ENCODE results near the gene ADCK1. TPM values are rescaled to one million over a fixed set of nuclear protein-coding genes. Genes with fewer than 3 reads are reported as not detected.
"Not testable (repeated sequence)": the region's sequence is repeated elsewhere in the genome, so short reads cannot be mapped to it uniquely, and the experiment has no call there.

ADCK1 gene
- total RNA-seq, 6 experiments from 2014 or later, result 3.7 to 6.0 (median 5.1) TPM

GRCh38 chr14:77955816-77956484 is 156.0 kb downstream of the ADCK1 start:
- H3K4me1 ChIP-seq, result no peaks in the 10 kb centered on the region
- DNase-seq, result no peak
- WGBS (ENCODE audit: insufficient coverage, low coverage, low lambda C conversion rate, missing lambda C conversion rate), result 34% methylated on average over 10 of the region's 13 CpGs

GRCh38 chr14:77959686-77960085 is 159.8 kb downstream of the ADCK1 start:
- H3K4me3 ChIP-seq; DNase-seq; intact Hi-C loops (cut with DNase I); H3K36me3 ChIP-seq; ATAC-seq; H3K9me3 ChIP-seq; H3K4me1 ChIP-seq; H3K27ac ChIP-seq; H3K27me3 ChIP-seq: not testable (repeated sequence)
- WGBS (ENCODE audit: insufficient coverage, low coverage, low lambda C conversion rate, missing lambda C conversion rate), result 28% methylated on average over 3 of the region's 3 CpGs

More at GRCh38 chr14:77955816-77956484, 156.0 kb downstream of the ADCK1 start:
- Histone ChIP-seq H3K9me3 (no peaks in the 10 kb centered on the region), H3K27ac (no peak overlapping the region), H3K27me3 (no peaks in the 10 kb centered on the region), H3K4me3 (no peak overlapping the region), H3K36me3 (no peaks in the 10 kb centered on the region)
- intact Hi-C loops (cut with DNase I), result no loop called here
- TF ChIP-seq, protein P1, sequence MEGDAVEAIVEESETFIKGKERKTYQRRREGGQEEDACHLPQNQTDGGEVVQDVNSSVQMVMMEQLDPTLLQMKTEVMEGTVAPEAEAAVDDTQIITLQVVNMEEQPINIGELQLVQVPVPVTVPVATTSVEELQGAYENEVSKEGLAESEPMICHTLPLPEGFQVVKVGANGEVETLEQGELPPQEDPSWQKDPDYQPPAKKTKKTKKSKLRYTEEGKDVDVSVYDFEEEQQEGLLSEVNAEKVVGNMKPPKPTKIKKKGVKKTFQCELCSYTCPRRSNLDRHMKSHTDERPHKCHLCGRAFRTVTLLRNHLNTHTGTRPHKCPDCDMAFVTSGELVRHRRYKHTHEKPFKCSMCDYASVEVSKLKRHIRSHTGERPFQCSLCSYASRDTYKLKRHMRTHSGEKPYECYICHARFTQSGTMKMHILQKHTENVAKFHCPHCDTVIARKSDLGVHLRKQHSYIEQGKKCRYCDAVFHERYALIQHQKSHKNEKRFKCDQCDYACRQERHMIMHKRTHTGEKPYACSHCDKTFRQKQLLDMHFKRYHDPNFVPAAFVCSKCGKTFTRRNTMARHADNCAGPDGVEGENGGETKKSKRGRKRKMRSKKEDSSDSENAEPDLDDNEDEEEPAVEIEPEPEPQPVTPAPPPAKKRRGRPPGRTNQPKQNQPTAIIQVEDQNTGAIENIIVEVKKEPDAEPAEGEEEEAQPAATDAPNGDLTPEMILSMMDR (IDR thresholded peaks at IDR 0.05), result no peak
- TF ChIP-seq POLR2A (IDR thresholded peaks at IDR 0.05), result no peak
- no peak for ATAC-seq

DNA sequence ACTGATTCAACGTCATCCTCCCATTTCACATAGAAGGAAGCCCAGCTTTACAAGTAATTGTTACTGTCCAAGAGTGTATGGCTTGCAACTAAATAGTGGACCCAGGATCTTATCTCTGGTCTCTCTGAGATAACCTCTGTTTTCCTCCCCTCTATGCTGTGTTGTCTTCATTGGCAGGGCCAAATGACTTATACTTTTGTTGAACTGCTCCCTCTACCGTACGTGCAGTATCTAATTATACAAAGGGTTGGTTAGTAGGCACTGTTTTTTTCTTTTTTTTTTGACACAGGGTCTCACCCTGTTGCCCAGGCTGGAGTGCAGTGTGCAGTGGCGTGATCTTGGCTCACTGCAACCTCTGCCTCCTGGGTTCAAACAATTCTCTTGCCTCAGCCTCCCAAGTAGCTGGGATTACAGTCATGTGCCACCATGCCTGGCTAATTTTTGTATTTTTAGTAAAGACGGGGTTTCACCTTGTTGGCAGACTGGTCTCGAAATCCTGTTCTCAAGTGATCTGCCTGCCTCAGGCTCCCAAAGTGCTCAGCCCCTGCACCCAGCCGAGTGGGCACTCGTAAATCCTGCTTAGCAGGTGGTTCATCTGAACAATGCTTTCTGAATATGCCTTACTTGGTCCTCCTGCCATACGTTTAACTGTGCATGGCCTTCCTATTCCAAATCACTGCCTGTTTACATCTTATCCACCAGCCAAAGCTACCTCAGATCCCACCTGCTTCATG is 162.1 kb downstream of the ADCK1 start:
- WGBS (ENCODE audit: insufficient coverage, low coverage, low lambda C conversion rate, missing lambda C conversion rate), result 44% methylated on average over 8 of the region's 9 CpGs
- Histone ChIP-seq H3K4me3 (no peak overlapping the region), H3K36me3 (no peaks in the 10 kb centered on the region), H3K4me1 (no peaks in the 10 kb centered on the region), H3K27ac (no peak overlapping the region), H3K27me3 (no peaks in the 10 kb centered on the region), H3K9me3 (no peaks in the 10 kb centered on the region)
- intact Hi-C loops (cut with DNase I), result no loop called here
- ATAC-seq, result no peak
- no peak for DNase-seq
- TF ChIP-seq, protein P1 (IDR thresholded peaks at IDR 0.05), result no peak
- no peak for TF ChIP-seq POLR2A (IDR thresholded peaks at IDR 0.05)

GRCh38 chr14:77962731-77963520 is 163.0 kb downstream of the ADCK1 start:
- intact Hi-C loops (cut with DNase I), result no loop called here
- Histone ChIP-seq H3K4me3 (no peak overlapping the region), H3K4me1 (no peaks in the 10 kb centered on the region), H3K36me3 (no peaks in the 10 kb centered on the region), H3K27ac (no peak overlapping the region), H3K27me3 (no peaks in the 10 kb centered on the region), H3K9me3 (no peaks in the 10 kb centered on the region)
- ATAC-seq (no peak), DNase-seq (no peak)
- TF ChIP-seq POLR2A (IDR thresholded peaks at IDR 0.05), result no peak
- TF ChIP-seq, protein P1 (IDR thresholded peaks at IDR 0.05), result no peak
- 65% methylated on average over 10 of the region's 10 CpGs for WGBS (ENCODE audit: insufficient coverage, low coverage, low lambda C conversion rate, missing lambda C conversion rate)

Data from right lobe of liver (tissue), 6 donors.